DND-41 (cell line): ENCODE data around the gene AP5B1.

ENCODE experiments used
- ATAC-seq: fragments of 200-7000 bp; cut with Tn5 transposase; 3 replicates; pipeline ENCODE4 v1.9.1; 2021; ENCODE audit warnings: low read depth; ENCODE audit not compliant: insufficient read depth
- DNase-seq: peaks from one replicate; pipeline ENCODE4 v3.0.0-alpha.2; 2020
- H2AFZ ChIP-seq: 2 replicates; pipeline ENCODE4 v1.6.0; 2012; ENCODE audit warnings: low read depth, low read length
- H3K27ac ChIP-seq: 2 replicates; pipeline ENCODE4 v1.5.1; 2012; ENCODE audit warnings: low read length, inconsistent platforms
- H3K27me3 ChIP-seq: fragments of 200-600 bp; sonication (generic); 2 replicates; pipeline ENCODE4 v1.6.0; 2012; ENCODE audit warnings: low read length, mild to moderate bottlenecking, inconsistent platforms; ENCODE audit not compliant: insufficient read depth, poor library complexity
- H3K36me3 ChIP-seq: 2 replicates; pipeline ENCODE4 v1.5.1; 2012; ENCODE audit warnings: low read length, inconsistent platforms; ENCODE audit not compliant: insufficient read depth
- H3K4me1 ChIP-seq: 2 replicates; pipeline ENCODE4 v1.5.1; 2012; ENCODE audit warnings: mild to moderate bottlenecking, low read length; ENCODE audit not compliant: insufficient read depth
- H3K4me2 ChIP-seq: 2 replicates; pipeline ENCODE4 v1.6.0; 2012; ENCODE audit warnings: mild to moderate bottlenecking, moderate library complexity, low read length, inconsistent platforms; ENCODE audit not compliant: insufficient read depth
- H3K4me3 ChIP-seq, 2 experiments: fragments of 200-600 bp in 1 of 2; shearing (Covaris generic) in 1 of 2; 2 replicates each; pipeline ENCODE4 v1.5.1; 2012 to 2016; ENCODE audit warnings: inconsistent platforms in 2 of 2, low read length in 2 of 2, mild to moderate bottlenecking in 2 of 2, low read depth in 1 of 2, moderate library complexity in 1 of 2
- H3K79me2 ChIP-seq: 2 replicates; pipeline ENCODE4 v1.6.0; 2012; ENCODE audit warnings: low read length, inconsistent platforms; ENCODE audit not compliant: insufficient read depth
- H3K9ac ChIP-seq: 2 replicates; pipeline ENCODE4 v1.6.0; 2012; ENCODE audit warnings: low read depth, mild to moderate bottlenecking, inconsistent platforms, low read length, moderate library complexity
- H3K9me3 ChIP-seq: 2 replicates; pipeline ENCODE4 v1.5.1; 2012; ENCODE audit warnings: low read length, moderate library complexity, mild to moderate bottlenecking, inconsistent platforms; ENCODE audit not compliant: insufficient read depth, severe bottlenecking
- H4K20me1 ChIP-seq: 2 replicates; pipeline ENCODE4 v1.6.0; 2012; ENCODE audit warnings: low read length; ENCODE audit not compliant: insufficient read depth
- EZH2 ChIP-seq: IDR thresholded peaks from 3 replicates; pipeline ENCODE4 v1.6.1; 2012; ENCODE audit warnings: borderline replicate concordance, low read depth, mild to moderate bottlenecking, moderate library complexity, low read length, inconsistent platforms; ENCODE audit not compliant: severe bottlenecking
- TF ChIP-seq, protein P1 (sequence below): IDR thresholded peaks from 2 replicates; pipeline ENCODE4 v1.5.1; 2012; ENCODE audit warnings: borderline replicate concordance, low read length, moderate library complexity, mild to moderate bottlenecking; ENCODE audit not compliant: poor library complexity, severe bottlenecking; ENCODE audit errors: extremely low read depth

The AP5B1 gene

DNA sequence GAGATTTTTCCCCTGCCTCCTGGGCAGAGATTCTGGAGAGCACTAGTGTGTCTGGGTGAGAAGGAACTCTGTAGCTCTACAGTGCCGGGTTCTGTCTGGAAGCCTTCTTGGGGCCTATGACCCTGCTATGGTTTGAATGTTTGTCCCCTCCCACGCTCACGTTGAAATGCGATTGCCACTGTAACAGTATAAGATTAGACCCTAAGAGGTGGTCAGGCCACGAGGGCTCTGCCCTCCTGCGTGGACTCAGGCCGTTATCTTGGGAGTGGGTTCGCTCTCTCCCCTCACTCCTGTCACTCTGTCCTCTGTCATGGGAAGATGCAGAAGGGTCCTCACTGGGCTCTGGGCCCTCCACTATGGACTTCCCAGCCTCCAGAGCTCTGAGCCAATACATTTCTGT lies 3.5 kb downstream of the AP5B1 start:
- Histone ChIP-seq H3K4me3 (no peak overlapping the region), H3K36me3 (peaks cover 32% of the 10 kb centered on the region), H3K79me2 (peaks cover 19% of the 10 kb centered on the region), H3K27me3 (no peaks in the 10 kb centered on the region), H3K4me2 (no peak overlapping the region), H3K9me3 (no peaks in the 10 kb centered on the region), H3K9ac (no peak overlapping the region), H3K4me1 (peaks cover 26% of the 10 kb centered on the region), H2AFZ (no peak overlapping the region), H3K27ac (no peak overlapping the region), H4K20me1 (peaks cover 40% of the 10 kb centered on the region)
- TF ChIP-seq, protein P1, sequence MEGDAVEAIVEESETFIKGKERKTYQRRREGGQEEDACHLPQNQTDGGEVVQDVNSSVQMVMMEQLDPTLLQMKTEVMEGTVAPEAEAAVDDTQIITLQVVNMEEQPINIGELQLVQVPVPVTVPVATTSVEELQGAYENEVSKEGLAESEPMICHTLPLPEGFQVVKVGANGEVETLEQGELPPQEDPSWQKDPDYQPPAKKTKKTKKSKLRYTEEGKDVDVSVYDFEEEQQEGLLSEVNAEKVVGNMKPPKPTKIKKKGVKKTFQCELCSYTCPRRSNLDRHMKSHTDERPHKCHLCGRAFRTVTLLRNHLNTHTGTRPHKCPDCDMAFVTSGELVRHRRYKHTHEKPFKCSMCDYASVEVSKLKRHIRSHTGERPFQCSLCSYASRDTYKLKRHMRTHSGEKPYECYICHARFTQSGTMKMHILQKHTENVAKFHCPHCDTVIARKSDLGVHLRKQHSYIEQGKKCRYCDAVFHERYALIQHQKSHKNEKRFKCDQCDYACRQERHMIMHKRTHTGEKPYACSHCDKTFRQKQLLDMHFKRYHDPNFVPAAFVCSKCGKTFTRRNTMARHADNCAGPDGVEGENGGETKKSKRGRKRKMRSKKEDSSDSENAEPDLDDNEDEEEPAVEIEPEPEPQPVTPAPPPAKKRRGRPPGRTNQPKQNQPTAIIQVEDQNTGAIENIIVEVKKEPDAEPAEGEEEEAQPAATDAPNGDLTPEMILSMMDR: no peak
- no peak for TF ChIP-seq EZH2
- no peak for DNase-seq
- no peak for ATAC-seq

DNA sequence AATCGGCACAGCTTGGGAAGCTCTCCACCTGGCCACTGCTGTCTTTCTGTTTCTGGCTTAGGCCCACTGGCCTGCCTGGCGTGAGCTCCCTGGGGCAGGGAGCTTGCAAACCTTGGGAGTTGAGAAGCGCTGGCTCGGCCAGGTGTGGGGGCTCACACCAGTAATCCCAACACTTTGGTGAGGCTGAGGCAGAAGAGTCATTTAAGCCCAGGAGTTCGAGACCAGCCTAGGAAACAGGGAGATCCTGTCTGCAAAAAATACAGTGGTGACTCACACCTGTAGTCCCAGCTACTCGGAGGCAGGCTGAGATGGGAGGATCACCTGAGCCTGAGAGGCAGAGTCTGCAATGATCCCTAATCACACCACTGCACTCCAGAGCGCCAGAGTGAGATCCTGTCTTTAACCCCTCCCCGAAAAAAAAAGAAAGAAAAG lies 4.0 kb downstream of the AP5B1 start:
- Histone ChIP-seq H3K9me3 (no peaks in the 10 kb centered on the region), H3K4me1 (peaks cover 23% of the 10 kb centered on the region), H3K27ac (no peak overlapping the region), H4K20me1 (peaks cover 40% of the 10 kb centered on the region), H3K79me2 (peaks cover 19% of the 10 kb centered on the region), H2AFZ (no peak overlapping the region), H3K36me3 (peaks cover 32% of the 10 kb centered on the region), H3K27me3 (no peaks in the 10 kb centered on the region), H3K4me2 (no peak overlapping the region), H3K4me3 (no peak overlapping the region), H3K9ac (no peak overlapping the region)
- no peak for DNase-seq
- TF ChIP-seq, protein P1: no peak
- TF ChIP-seq EZH2: no peak
- no peak for ATAC-seq

DNA sequence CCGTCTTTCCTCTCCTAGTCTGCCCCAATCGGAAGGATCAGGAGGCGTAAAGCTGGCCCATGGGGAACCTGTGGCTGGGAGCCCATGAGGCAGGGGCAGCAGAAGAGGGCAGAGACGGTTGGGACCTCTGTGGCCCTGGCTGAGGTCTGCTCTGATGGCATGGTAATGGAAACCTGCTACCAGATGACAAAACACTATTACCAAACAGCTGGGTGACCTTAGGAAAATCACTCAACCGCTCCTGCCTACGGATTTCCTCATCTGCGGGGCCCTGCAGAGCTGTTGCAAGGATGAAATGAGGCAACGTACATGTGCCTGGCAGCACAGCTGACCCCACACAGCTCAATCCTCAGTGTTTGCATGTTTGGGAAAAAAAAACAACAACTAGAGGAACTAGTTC lies 4.6 kb downstream of the AP5B1 start:
- peak; percentile 2 for DNase-seq
- Histone ChIP-seq H3K27ac (no peak overlapping the region), H3K36me3 (peaks cover 32% of the 10 kb centered on the region), H3K9me3 (no peaks in the 10 kb centered on the region), H3K4me3 (no peak overlapping the region), H3K9ac (no peak overlapping the region), H2AFZ (no peak overlapping the region), H3K27me3 (no peaks in the 10 kb centered on the region), H3K4me1 (peaks cover 18% of the 10 kb centered on the region), H4K20me1 (peaks cover 40% of the 10 kb centered on the region), H3K4me2 (no peak overlapping the region), H3K79me2 (peaks cover 19% of the 10 kb centered on the region)
- no peak for ATAC-seq
- TF ChIP-seq, protein P1: no peak
- no peak for TF ChIP-seq EZH2
